Measurements from ENCODE around the gene GBF1. TPM values are rescaled to one million over a fixed set of nuclear protein-coding genes. Genes with fewer than 3 reads are reported as not detected.

Gene GBF1
- total RNA-seq, 1 donor from 2014 or later = 40.3 TPM

DNA sequence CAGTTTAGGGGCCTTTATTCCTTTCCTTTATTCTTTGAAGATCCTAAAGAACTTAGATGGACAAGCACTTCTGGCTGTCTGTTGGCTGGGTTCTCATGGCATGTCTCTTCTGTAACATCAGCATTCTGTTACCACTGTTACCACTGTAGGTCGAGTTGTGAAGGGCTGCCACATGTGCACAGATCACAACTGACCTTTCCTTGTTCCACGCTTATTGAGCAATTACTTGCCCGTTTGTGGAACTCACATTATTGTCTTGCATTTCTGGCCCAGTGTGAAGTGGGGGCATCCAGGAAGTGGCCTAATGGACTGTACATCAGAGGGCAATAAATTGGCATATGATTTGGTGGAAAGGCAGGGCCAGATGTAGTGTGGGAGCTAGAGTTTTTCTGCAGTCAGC is 23.7 kb downstream of the GBF1 start:
- Histone ChIP-seq H3K4me3 (no peak overlapping the region), H3K9me3 (no peaks in the 10 kb centered on the region), H3K4me1 (peaks cover 44% of the 10 kb centered on the region), H3K36me3 (no peaks in the 10 kb centered on the region), H3K27me3 (ENCODE audit: low read depth) (no peaks in the 10 kb centered on the region), H3K27ac (no peak overlapping the region)
- no peak for DNase-seq
- ATAC-seq = peak in 1 of 2 donors; percentile 45
- intact Hi-C loops (cut with DNase I) = no loop called here
- TF ChIP-seq, protein P1, sequence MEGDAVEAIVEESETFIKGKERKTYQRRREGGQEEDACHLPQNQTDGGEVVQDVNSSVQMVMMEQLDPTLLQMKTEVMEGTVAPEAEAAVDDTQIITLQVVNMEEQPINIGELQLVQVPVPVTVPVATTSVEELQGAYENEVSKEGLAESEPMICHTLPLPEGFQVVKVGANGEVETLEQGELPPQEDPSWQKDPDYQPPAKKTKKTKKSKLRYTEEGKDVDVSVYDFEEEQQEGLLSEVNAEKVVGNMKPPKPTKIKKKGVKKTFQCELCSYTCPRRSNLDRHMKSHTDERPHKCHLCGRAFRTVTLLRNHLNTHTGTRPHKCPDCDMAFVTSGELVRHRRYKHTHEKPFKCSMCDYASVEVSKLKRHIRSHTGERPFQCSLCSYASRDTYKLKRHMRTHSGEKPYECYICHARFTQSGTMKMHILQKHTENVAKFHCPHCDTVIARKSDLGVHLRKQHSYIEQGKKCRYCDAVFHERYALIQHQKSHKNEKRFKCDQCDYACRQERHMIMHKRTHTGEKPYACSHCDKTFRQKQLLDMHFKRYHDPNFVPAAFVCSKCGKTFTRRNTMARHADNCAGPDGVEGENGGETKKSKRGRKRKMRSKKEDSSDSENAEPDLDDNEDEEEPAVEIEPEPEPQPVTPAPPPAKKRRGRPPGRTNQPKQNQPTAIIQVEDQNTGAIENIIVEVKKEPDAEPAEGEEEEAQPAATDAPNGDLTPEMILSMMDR (IDR thresholded peaks at IDR 0.05) = no peak

DNA sequence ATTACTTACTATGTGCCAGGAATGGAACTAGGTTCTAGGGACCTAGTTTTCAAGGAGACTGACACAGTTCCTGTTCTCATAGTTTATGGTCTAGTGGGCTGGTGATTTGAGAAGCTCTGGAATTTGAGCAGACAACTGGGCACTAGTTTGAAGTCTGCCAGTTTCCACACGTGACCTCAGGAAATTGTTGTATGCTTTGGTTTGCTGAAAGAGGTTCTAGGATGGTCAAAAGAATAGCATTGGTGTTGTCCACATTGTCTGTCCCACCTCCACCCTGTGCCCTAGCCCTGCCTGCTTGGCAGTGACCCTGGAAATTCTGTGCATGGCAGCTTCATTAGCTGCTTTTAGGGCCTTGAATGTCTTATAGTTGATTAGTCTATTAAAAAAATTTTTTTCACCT is 28.7 kb downstream of the GBF1 start:
- Histone ChIP-seq H3K4me3 (no peak overlapping the region), H3K27ac (no peak overlapping the region), H3K36me3 (peaks cover 11% of the 10 kb centered on the region), H3K27me3 (ENCODE audit: low read depth) (no peaks in the 10 kb centered on the region), H3K9me3 (no peaks in the 10 kb centered on the region), H3K4me1 (peaks cover 18% of the 10 kb centered on the region)
- no peak for DNase-seq
- intact Hi-C loops (cut with DNase I) = no loop called here
- TF ChIP-seq, protein P1 (IDR thresholded peaks at IDR 0.05) = no peak
- ATAC-seq = no peak

GRCh38 chr10:102275343-102275742 is 30.0 kb downstream of the GBF1 start:
- DNase-seq (no peak), ATAC-seq (no peak)
- Histone ChIP-seq H3K36me3 (peaks cover 11% of the 10 kb centered on the region), H3K27ac (no peak overlapping the region), H3K27me3 (ENCODE audit: low read depth) (no peaks in the 10 kb centered on the region), H3K4me1 (peaks cover 23% of the 10 kb centered on the region), H3K4me3 (no peak overlapping the region), H3K9me3 (no peaks in the 10 kb centered on the region)
- intact Hi-C loops (cut with DNase I) = no loop called here
- TF ChIP-seq, protein P1 (IDR thresholded peaks at IDR 0.05) = no peak

GRCh38 chr10:102279104-102279503 is 33.8 kb downstream of the GBF1 start:
- peak in 1 of 2 donors; percentile 75 for ATAC-seq
- no peak for DNase-seq
- H3K4me1 ChIP-seq = peaks cover 39% of the 10 kb centered on the region
- no peaks in the 10 kb centered on the region for H3K27me3 ChIP-seq (ENCODE audit: low read depth)
- TF ChIP-seq, protein P1 (IDR thresholded peaks at IDR 0.05) = no peak
- no peaks in the 10 kb centered on the region for H3K9me3 ChIP-seq
- H3K36me3 ChIP-seq = peaks cover 11% of the 10 kb centered on the region
- no peak overlapping the region for H3K4me3 ChIP-seq
- no peak overlapping the region for H3K27ac ChIP-seq
- intact Hi-C loops (cut with DNase I) = no loop called here

- DNase-seq (no peak), ATAC-seq (peak; percentile 65 to 70)
- no peaks in the 10 kb centered on the region for H3K9me3 ChIP-seq
- peak overlapping the region; percentile 20 for H3K4me3 ChIP-seq
- H3K4me1 ChIP-seq = peaks cover 38% of the 10 kb centered on the region
- TF ChIP-seq, protein P1 (IDR thresholded peaks at IDR 0.05) = no peak
- H3K36me3 ChIP-seq = peaks cover 15% of the 10 kb centered on the region
- H3K27me3 ChIP-seq (ENCODE audit: low read depth) = no peaks in the 10 kb centered on the region
- intact Hi-C loops (cut with DNase I) = no loop called here
- peak overlapping the region; percentile 39 for H3K27ac ChIP-seq
Observed at GRCh38 chr10:102280397-102281101, 35.2 kb downstream of the GBF1 start.
